H1 (cell line): ENCODE measurements around the gene IFI16. TPM values are rescaled to one million over a fixed set of nuclear protein-coding genes. Genes with fewer than 3 reads are reported as not detected.
A peak's percentile ranks its signal among the peaks of the same experiment; 100 is the strongest.

ENCODE experiments used
- CTCF ChIA-PET: fragments of 300-600 bp; sonication (Branson Sonifier 250); formaldehyde crosslinking; loops from one replicate; lab custom pipeline; 2021; ENCODE audit not compliant: partially characterized antibody; lab: Charles Lee
- POLR2A ChIA-PET: fragments of 300-600 bp; sonication (Branson Sonifier 250); formaldehyde crosslinking; loops from one replicate; lab custom pipeline; 2021; ENCODE audit warnings: inconsistent platforms; ENCODE audit not compliant: partially characterized antibody; lab: Charles Lee
- DNase-seq, 2 experiments: peaks; one replicate each; pipeline versions ENCODE4 v3.0.0 to v3.0.0-alpha.2; 2010 to 2022; ENCODE audit warnings: low spot score in 2 of 2, low read depth in 1 of 2, mixed read lengths in 1 of 2
- FAIRE-seq: peaks from 2 replicates; lab custom pipeline; 2011; peaks lifted over from hg19 to GRCh38; lab: Jason Lieb, UNC
- H2AFZ ChIP-seq: 2 replicates; pipeline ENCODE4 v1.8.1; 2012; ENCODE audit warnings: low read length, inconsistent platforms
- H2AK5ac ChIP-seq: 2 replicates; pipeline ENCODE4 v1.6.1; 2013; ENCODE audit warnings: low read depth, low read length
- H2BK120ac ChIP-seq: replicated peaks from 2 replicates; pipeline ENCODE3; 2013; ENCODE audit warnings: low read depth, low read length, inconsistent platforms
- H2BK12ac ChIP-seq: 2 replicates; pipeline ENCODE4 v1.6.1; 2013; ENCODE audit warnings: low read depth, low read length
- H2BK15ac ChIP-seq: 2 replicates; pipeline ENCODE4 v1.6.1; 2013; ENCODE audit warnings: low read length
- H2BK20ac ChIP-seq: 2 replicates; pipeline ENCODE4 v1.6.1; 2013; ENCODE audit warnings: low read length
- H2BK5ac ChIP-seq: 2 replicates; pipeline ENCODE4 v1.6.1; 2013; ENCODE audit warnings: low read depth, low read length
- H3K14ac ChIP-seq: 2 replicates; pipeline ENCODE4 v1.6.1; 2013; ENCODE audit warnings: inconsistent platforms; ENCODE audit not compliant: insufficient read length
- H3K18ac ChIP-seq: 2 replicates; pipeline ENCODE4 v1.6.1; 2013; ENCODE audit warnings: low read length; ENCODE audit errors: extremely low read depth
- H3K23ac ChIP-seq: 2 replicates; pipeline ENCODE4 v1.6.1; 2013; ENCODE audit warnings: inconsistent platforms; ENCODE audit not compliant: insufficient read length
- H3K23me2 ChIP-seq: 2 replicates; pipeline ENCODE4 v1.6.1; 2013; ENCODE audit warnings: low read depth, low read length
- H3K27ac ChIP-seq: 2 replicates; pipeline ENCODE4 v1.6.1; 2011; ENCODE audit warnings: low read depth, low read length, inconsistent platforms
- H3K27me3 ChIP-seq, 4 experiments: replicated peaks in 1 of 4; 1 replicate in 1 of 4; 2 replicates in 3 of 4; pipeline versions ENCODE4 v1.6.1 to v1.8.1; 2011 to 2013; ENCODE audit warnings: low read length in 3 of 4, mild to moderate bottlenecking in 3 of 4, inconsistent platforms in 2 of 4, mixed read lengths in 2 of 4, moderate library complexity in 1 of 4; ENCODE audit not compliant: control insufficient read depth in 3 of 4, insufficient read depth in 3 of 4; ENCODE audit errors: extremely low read depth in 1 of 4
- H3K36me3 ChIP-seq, 4 experiments: 2 replicates each; pipeline versions ENCODE4 v1.6.1 to v1.8.1; 2011 to 2013; ENCODE audit warnings: mild to moderate bottlenecking in 4 of 4, low read length in 3 of 4, moderate library complexity in 2 of 4, control low read depth in 1 of 4, inconsistent platforms in 1 of 4; ENCODE audit not compliant: insufficient read depth in 4 of 4, control insufficient read depth in 2 of 4
- H3K4ac ChIP-seq: replicated peaks from 2 replicates; pipeline ENCODE3; 2013; ENCODE audit warnings: low read length, low read depth, mixed read lengths, inconsistent platforms; ENCODE audit not compliant: insufficient read length
- H3K4me1 ChIP-seq, 4 experiments: replicated peaks in 1 of 4; 1 replicate in 1 of 4; 2 replicates in 3 of 4; pipeline versions ENCODE4 v1.6.1 to v1.8.1; 2011 to 2013; ENCODE audit warnings: low read length in 3 of 4, inconsistent platforms in 2 of 4, mixed read lengths in 1 of 4; ENCODE audit not compliant: insufficient read depth in 4 of 4, control insufficient read depth in 3 of 4
- H3K4me2 ChIP-seq, 2 experiments: 2 replicates each; pipeline versions ENCODE4 v1.6.1 to v1.8.1; 2011 to 2013; ENCODE audit warnings: low read depth in 2 of 2, low read length in 2 of 2, control low read depth in 1 of 2, inconsistent platforms in 1 of 2, mild to moderate bottlenecking in 1 of 2; ENCODE audit not compliant: insufficient read depth in 1 of 2
- H3K4me3 ChIP-seq, 4 experiments: fragments of 200-600, 300-600 bp in 1 of 4; sonication (generic), shearing (Covaris generic), sonication (Bioruptor Twin) in 1 of 4; 2 replicates each; pipeline versions ENCODE4 v1.5.1 to v1.8.1; 2011 to 2016; ENCODE audit warnings: low read length in 4 of 4, low read depth in 3 of 4, control low read depth in 2 of 4, inconsistent platforms in 2 of 4, mild to moderate bottlenecking in 2 of 4, mixed read lengths in 1 of 4, moderate library complexity in 1 of 4; ENCODE audit not compliant: insufficient read depth in 2 of 4; ENCODE audit errors: extremely low read depth in 1 of 4
- H3K56ac ChIP-seq: replicated peaks from 2 replicates; pipeline ENCODE3; 2013; ENCODE audit warnings: low read depth, mild to moderate bottlenecking, mixed read lengths, low read length, inconsistent platforms; ENCODE audit not compliant: insufficient read length
- H3K79me1 ChIP-seq: 2 replicates; pipeline ENCODE4 v1.6.1; 2013; ENCODE audit warnings: low read depth, low read length, control low read depth
- H3K79me2 ChIP-seq, 2 experiments: 2 replicates each; pipeline versions ENCODE4 v1.6.1 to v1.8.1; 2012 to 2013; ENCODE audit warnings: low read length in 2 of 2, mild to moderate bottlenecking in 2 of 2, inconsistent platforms in 1 of 2; ENCODE audit not compliant: insufficient read depth in 2 of 2, control insufficient read depth in 1 of 2
- H3K9ac ChIP-seq, 4 experiments: replicated peaks in 1 of 4; 1 replicate in 1 of 4; 2 replicates in 3 of 4; pipeline versions ENCODE4 v1.6.1 to v1.8.1; 2011 to 2013; ENCODE audit warnings: low read depth in 3 of 4, low read length in 3 of 4, control low read depth in 2 of 4, mild to moderate bottlenecking in 2 of 4, moderate library complexity in 2 of 4, inconsistent platforms in 1 of 4; ENCODE audit errors: extremely low read depth in 1 of 4
- H3K9me3 ChIP-seq, 2 experiments: 2 replicates each; pipeline versions ENCODE4 v1.6.1 to v1.8.1; 2012 to 2013; ENCODE audit warnings: mild to moderate bottlenecking in 2 of 2, moderate library complexity in 2 of 2, control low read depth in 1 of 2, inconsistent platforms in 1 of 2, low read depth in 1 of 2, low read length in 1 of 2, mixed read lengths in 1 of 2; ENCODE audit not compliant: insufficient read depth in 2 of 2
- H4K20me1 ChIP-seq, 2 experiments: replicated peaks in 1 of 2; 2 replicates each; pipeline versions ENCODE3 to v1.8.1; 2011 to 2013; ENCODE audit warnings: inconsistent platforms in 2 of 2, low read length in 2 of 2, mild to moderate bottlenecking in 1 of 2; ENCODE audit not compliant: insufficient read depth in 2 of 2, control insufficient read depth in 1 of 2
- H4K5ac ChIP-seq: 2 replicates; pipeline ENCODE4 v1.6.1; 2013; ENCODE audit warnings: low read length, low read depth, mixed read lengths, inconsistent platforms; ENCODE audit not compliant: insufficient read length
- H4K8ac ChIP-seq: 2 replicates; pipeline ENCODE4 v1.8.0; 2013; ENCODE audit warnings: mild to moderate bottlenecking, moderate library complexity, low read length, inconsistent platforms; ENCODE audit not compliant: insufficient read depth; ENCODE audit errors: extremely low read depth
- H4K91ac ChIP-seq: replicated peaks from 2 replicates; pipeline ENCODE3; 2013; ENCODE audit warnings: low read length, mixed read lengths, inconsistent platforms; ENCODE audit not compliant: insufficient read length
- BACH1 ChIP-seq: IDR thresholded peaks from 2 replicates; pipeline ENCODE4 v1.6.1; 2012; ENCODE audit warnings: low read length, improper control_type of control experiment
- CTCF ChIP-seq, 3 experiments: IDR thresholded peaks; 1 replicate in 2 of 3; 2 replicates in 1 of 3; pipeline versions ENCODE4 v1.5.1 to v1.6.1; 2011; ENCODE audit warnings: low read length in 3 of 3, mild to moderate bottlenecking in 3 of 3, inconsistent platforms in 2 of 3, low read depth in 1 of 3, moderate library complexity in 1 of 3; ENCODE audit not compliant: insufficient read depth in 1 of 3; ENCODE audit errors: control extremely low read depth in 1 of 3
- GABPA ChIP-seq: IDR thresholded peaks from 2 replicates; pipeline ENCODE4 v1.6.1; 2011; ENCODE audit warnings: mild to moderate bottlenecking, low read length, moderate library complexity, borderline replicate concordance; ENCODE audit not compliant: insufficient read depth
- JUND ChIP-seq: IDR thresholded peaks from 2 replicates; pipeline ENCODE4 v1.6.1; 2011; ENCODE audit warnings: mild to moderate bottlenecking, improper control_type of control experiment, low read length
- POU5F1 ChIP-seq: IDR thresholded peaks from 2 replicates; pipeline ENCODE4 v1.6.1; 2011; ENCODE audit warnings: low read depth, mild to moderate bottlenecking, low read length, moderate library complexity
- RAD21 ChIP-seq, 2 experiments: IDR thresholded peaks in 1 of 2; conservative IDR thresholded peaks in 1 of 2; 2 replicates each; pipeline ENCODE4 v1.6.1; 2011; ENCODE audit warnings: low read depth in 2 of 2, low read length in 2 of 2, improper control_type of control experiment in 1 of 2, inconsistent platforms in 1 of 2, mild to moderate bottlenecking in 1 of 2, moderate library complexity in 1 of 2
- RBBP5 ChIP-seq: IDR thresholded peaks from 2 replicates; pipeline ENCODE4 v1.7.1; 2012; ENCODE audit warnings: low read depth, mild to moderate bottlenecking, inconsistent platforms, low read length, moderate library complexity, borderline replicate concordance
- RNF2 ChIP-seq: fragments of 200-900, 300-1000 bp; sonication (generic); IDR thresholded peaks from 2 replicates; pipeline ENCODE4 v1.7.1; 2016; ENCODE audit warnings: borderline replicate concordance, low read depth, mild to moderate bottlenecking, antibody characterized with exemption, low read length; ENCODE audit not compliant: poor library complexity, severe bottlenecking; ENCODE audit errors: missing control alignments
- USF2 ChIP-seq: IDR thresholded peaks from 2 replicates; pipeline ENCODE4 v1.6.1; 2011; ENCODE audit warnings: low read length, improper control_type of control experiment
- polyA plus RNA-seq, 7 experiments: library from polyadenylated mRNA; depleted of rRNA in 3 of 7; stranded (reverse) in 5 of 7; unstranded in 2 of 7; fragments of >200 nt in 5 of 7; fragments of 200-250 nt in 2 of 7; gene quantifications; 1 replicate in 5 of 7; 2 replicates in 1 of 7; 4 replicates in 1 of 7; pipeline versions ENCODE4 v1.2.1 to v1.2.3, GENCODE V29; 2011 to 2013; ENCODE audit warnings: missing spikeins in 2 of 7, mixed read lengths in 2 of 7
- total RNA-seq: library from RNA; stranded (reverse); fragmentation: NEBNext Ultra II Directional; extraction: Animal tissue kit (Norgen Biotek cat#: 25700); gene quantifications from 2 replicates; pipeline ENCODE4 v1.2.1, GENCODE V29; 2021

The IFI16 gene
- total and polyA plus RNA-seq, 2 of the 8 experiments (the other 6 are each of a cell fraction or from before 2014, with no cell fraction given), result 0.63 to 0.74 TPM

GRCh38 chr1:159071970-159072582 is 62.4 kb downstream of the IFI16 start:
- no peak overlapping the region for H4K8ac ChIP-seq
- TF ChIP-seq JUND (no peak), USF2 (no peak), GABPA (no peak), BACH1 (no peak), RBBP5 (no peak), CTCF (IDR thresholded peaks at IDR 0.05; ENCODE audit: control extremely low read depth in 1 of 3, insufficient read depth in 1 of 3, low read depth in 1 of 3, low read length in 3 of 3) (peak in 2 of 3 experiments; percentile 57 to 69; a peak in 2 of 4 replicates), RNF2 (no peak), POU5F1 (no peak), RAD21 (IDR thresholded peaks at IDR 0.05 in 1 of 2, conservative IDR thresholded peaks at IDR 0.05 in 1 of 2; ENCODE audit: low read depth in 2 of 2, low read length in 2 of 2) (peak; percentile 84 to 91)

More at GRCh38 chr1:159071970-159072582, 62.4 kb downstream of the IFI16 start:
- Histone ChIP-seq H3K4me2 (no peak overlapping the region), H3K79me2 (no peaks in the 10 kb centered on the region), H2BK12ac (no peak overlapping the region), H2BK20ac (no peak overlapping the region), H3K23me2 (no peaks in the 10 kb centered on the region), H3K36me3 (no peaks in the 10 kb centered on the region), H2BK15ac (no peak overlapping the region), H2AFZ (no peak overlapping the region), H3K27me3 (no peaks in the 10 kb centered on the region), H3K4me1 (peaks cover 0 to 6% (median 0%) of the 10 kb centered on the region in 4 experiments; a peak in 1 of 7 replicates), H3K23ac (no peak overlapping the region), H2AK5ac (no peak overlapping the region), H3K18ac (no peak overlapping the region), H3K9me3 (no peaks in the 10 kb centered on the region), H3K79me1 (no peaks in the 10 kb centered on the region), H4K5ac (no peak overlapping the region), H3K27ac (no peak overlapping the region), H4K20me1 (no peaks in the 10 kb centered on the region), H3K14ac (no peak overlapping the region), H3K4ac (no peak overlapping the region), H4K91ac (no peak overlapping the region), H3K56ac (no peak overlapping the region), H3K4me3 (no peak overlapping the region), H3K9ac (no peak overlapping the region), H2BK120ac (no peak overlapping the region), H2BK5ac (no peak overlapping the region)
- DNase-seq (no peak), FAIRE-seq (peak; percentile 52)
- POLR2A ChIA-PET, result no interaction called here
- CTCF ChIA-PET, result interaction anchor here (0.7 to 4.5 kb wide), 32 partner anchors 11 to 867 kb away, joined by 3 to 20 read pairs (median 4); partner anchors contain the start of gene OR10K1
